GM21825 (cell line): ENCODE results near the gene PCGF1.

Experiments used
- ATAC-seq: cut with Tn5 transposase; IDR thresholded peaks from one replicate; pipeline ENCODE4 v1.9.1; 2021; ENCODE audit warnings: mild to moderate bottlenecking, moderate library complexity; ENCODE audit not compliant: unreplicated experiment

Gene PCGF1

DNA sequence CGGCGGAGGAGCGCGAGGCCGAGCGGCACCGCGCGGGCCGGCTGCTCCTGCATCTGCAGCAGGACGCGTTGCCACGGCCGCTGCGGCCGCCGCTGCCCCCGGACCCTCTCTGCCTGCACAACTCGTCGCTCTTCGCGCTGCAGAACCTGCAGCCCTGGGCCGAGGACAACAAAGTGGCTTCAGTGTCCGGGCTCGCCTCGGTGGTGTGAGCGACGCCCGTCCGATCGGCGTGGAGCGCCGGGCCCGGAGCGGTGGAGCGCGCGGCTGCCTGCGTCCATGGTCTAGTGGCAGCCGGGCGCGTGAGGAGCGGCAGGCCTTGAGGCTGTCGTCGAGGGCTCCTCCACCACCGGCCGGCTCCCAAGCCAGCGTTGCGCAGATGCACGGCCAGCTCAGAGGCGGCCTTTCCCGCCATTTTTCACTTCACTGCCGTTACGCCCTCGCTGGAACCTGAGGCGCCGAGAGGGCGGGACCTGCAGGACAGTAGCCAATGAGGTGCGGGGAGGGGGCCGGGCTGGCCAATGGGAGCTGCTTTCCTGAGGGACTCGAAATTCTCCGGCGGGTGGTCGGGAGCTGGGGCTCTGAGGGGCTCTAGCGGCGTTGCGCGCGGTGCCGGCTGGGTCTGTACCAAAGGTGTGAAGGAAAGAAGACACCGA is 8.6 kb upstream of the PCGF1 start:
- ATAC-seq = peak; percentile 60

DNA sequence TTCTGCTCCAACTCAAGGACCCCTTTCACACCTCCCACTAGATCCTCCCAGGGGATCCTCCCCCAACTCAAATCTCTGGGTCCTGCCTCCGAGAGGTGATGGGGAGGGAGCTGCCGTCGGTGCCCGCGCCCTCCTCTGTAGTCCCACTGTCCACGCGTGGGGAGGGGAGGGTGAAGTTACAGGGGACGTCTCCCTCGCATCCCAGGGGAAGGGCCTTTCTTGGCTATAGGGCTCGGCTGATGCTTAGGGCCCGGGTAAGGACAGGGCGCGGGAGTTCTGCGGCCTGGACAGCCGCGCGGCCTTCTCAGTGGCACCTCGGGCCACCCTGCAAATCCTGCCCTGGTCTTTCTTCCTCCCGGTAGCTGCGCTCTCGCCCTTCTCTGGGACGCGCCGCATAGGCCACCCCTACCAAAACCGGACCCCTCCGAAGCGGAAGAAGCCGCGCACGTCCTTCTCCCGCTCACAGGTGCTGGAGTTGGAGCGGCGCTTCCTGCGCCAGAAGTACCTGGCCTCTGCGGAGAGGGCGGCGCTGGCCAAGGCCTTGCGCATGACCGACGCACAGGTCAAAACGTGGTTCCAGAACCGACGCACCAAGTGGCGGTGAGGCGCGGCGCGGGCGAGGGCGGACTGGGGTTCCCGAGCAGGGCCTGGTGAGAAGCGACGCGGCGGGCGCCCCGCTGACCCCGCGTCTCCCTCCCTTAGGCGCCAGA is 7.9 kb upstream of the PCGF1 start:
- ATAC-seq = no peak

DNA sequence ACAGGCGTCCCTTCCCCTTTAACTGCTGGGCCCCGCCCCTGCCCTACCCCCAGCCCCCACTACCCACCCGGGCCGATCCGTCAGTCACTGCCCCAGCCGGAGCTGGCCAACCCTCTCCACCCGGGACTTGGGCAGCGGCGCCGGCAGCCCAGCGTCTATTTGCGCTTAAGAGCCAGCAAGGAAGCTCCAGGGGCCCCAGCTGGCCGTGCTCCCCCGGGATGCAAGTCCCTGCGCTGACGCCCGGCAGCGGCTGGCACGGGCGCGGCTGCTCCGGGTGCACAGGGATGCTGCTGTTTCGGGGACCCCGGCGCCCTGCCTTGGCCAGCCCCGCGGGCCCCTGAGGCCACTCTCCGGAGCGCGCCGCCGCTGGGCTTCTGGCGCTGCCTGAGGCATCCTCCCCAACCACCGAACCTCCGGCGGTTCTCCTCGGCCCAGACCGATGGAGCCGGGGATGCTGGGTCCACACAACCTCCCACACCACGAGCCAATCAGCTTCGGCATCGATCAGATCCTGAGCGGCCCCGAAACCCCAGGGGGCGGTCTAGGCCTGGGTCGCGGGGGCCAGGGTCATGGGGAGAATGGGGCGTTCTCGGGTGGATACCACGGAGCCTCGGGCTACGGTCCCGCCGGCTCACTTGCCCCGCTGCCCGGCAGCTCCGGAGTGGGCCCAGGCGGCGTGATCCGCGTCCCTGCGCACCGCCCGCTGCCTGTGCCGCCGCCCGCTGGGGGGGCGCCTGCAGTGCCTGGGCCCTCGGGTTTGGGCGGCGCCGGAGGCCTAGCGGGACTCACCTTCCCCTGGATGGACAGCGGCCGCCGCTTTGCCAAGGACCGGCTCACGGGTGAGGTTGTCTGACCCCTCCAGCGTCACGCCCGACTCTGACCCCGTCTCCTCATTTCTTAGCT is 7.1 kb upstream of the PCGF1 start, which contains the start of gene TLX2:
Gene TLX2 (plus strand): TSS at position 83 of the 903 bp plus-strand sequence. CDS start 357 bp downstream, at position 440.
- ATAC-seq = no peak

DNA sequence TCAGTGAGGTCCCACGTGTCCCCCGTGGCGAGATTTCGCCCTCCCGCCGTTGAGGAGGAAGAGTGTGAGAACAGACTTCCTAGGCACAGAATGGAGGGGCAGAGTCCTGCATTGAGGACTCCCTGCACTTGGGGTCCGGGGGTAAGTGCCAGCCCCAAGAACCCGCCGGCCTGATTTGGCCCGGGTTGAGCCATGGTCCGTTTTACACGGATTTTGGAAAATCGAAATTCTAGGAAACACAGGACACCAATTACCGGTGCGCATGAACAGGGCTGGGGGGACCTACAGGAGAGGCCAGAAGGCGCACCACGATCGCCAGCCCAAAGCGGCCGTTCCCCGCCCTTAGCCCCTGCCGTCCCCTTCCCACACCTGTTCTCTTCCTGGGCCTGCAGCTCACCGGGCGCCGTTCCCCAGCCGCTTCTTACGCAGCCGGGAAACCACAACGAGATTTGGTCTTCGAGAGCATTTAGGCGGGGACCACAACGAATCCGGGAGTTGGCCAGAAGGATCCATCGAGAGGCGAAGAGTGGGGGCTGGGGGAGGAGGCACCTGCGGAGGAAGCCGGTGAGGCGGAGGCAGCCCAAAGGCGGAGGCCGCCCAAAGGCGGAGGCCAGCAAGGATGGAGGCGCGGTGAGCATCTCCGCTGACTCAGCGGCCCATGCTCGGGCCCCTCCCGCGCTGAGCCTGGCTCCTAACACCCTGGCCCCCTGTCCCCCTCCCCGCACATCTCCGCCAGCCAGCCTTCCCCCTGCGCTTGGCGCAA is 6.3 kb upstream of the PCGF1 start:
- ATAC-seq = no peak

DNA sequence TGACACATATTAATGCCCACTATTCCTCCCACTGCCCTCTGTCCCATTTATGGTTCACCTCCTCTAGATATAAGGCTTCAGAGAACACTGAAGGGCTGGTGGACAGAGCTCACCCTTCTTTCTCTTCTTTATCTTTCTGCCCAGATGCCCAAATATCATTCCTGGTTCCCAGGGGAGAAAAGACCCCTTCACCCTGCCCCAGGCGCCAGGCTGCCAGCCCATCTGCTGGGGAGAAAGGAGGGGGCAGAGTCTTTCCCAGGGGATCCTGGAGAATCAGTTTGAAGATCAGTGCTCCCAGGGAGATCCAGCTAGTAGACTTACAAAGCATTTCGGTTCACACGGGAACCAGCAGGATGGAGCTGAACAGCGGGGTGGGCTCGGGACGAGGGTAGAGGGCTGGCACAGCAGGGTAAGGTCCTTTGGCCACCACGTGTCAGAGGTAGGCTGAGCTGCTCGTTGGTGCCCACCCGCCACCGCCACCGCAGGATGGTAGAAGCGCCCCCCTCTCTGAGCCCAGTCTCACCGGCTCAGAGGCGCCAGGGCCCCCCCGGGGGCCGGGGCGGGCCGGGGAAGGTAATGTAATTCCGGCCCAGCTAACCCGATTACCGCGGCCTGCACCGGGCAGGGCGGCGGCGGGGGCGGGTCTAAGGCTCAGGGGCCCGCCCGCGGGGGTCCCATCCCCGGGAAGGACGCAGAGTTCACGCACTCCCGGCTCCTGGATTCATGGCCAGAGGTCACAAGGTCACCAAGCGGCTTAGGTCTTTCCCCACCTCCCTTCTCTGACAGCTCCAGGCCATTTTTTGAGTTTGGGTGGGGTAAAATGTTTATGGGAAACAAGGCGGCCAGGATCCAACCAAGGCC is 5.5 kb upstream of the PCGF1 start:
- no peak for ATAC-seq

DNA sequence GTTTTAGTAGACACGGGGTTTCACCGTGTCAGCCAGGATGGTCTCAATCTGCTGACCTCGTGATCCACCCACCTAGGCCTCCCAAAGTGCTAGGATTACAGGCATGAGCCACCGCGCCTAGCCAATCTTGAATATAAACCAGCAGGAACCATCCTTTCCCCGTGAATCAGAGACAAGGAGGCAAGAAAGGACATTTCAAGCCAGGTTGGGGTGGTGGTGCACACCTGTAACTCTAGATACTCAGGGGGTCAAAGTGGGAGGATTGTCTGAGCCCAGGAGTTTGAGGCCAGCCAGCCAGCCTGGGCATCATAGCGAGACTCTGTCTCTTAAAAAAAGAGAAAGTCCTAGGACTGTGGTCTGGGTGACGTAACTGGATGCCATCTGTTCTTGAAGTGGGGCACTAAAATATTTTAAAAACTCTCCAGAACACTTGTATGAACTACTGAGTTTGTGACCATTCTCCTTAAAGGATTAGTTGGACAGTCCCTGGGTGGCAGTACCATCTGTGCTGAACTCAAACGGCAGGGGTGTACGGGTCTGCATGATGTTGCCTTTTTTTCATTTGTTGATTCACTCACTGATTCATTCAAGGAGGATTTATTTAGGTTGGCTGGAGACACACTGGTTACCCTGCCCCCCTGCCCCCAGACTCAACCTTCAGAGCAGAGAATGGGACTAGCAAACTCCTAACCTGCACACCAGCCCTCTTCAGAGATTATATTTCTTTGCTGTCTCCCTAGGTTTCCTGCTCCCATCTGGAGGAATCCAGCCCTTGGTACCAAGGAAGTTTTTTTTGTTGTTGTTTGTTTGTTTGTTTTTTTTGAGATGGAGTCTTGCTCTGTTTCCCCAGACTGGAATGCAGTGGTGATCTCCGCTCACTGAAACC is 3.9 kb upstream of the PCGF1 start:
- ATAC-seq = no peak

DNA sequence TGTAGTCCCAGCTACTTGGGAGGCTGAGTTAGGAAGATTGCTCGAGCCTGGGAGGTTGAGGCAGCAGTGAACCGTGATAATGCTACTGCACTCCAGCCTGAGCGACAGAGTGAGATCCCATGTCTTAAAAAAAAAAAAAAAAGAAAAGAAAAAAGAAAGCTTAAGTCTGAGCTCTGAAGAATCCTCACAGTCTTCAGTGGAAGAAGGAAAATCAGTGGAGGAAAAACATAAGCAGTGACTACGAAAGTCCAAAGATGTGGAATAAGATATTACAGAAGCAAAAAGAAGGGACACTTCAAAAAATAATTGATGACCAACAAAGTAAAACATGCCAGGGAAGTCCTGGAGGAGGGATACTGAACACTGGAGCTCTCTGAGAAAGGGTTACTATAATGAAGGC is 2.8 kb upstream of the PCGF1 start:
- no peak for ATAC-seq

DNA sequence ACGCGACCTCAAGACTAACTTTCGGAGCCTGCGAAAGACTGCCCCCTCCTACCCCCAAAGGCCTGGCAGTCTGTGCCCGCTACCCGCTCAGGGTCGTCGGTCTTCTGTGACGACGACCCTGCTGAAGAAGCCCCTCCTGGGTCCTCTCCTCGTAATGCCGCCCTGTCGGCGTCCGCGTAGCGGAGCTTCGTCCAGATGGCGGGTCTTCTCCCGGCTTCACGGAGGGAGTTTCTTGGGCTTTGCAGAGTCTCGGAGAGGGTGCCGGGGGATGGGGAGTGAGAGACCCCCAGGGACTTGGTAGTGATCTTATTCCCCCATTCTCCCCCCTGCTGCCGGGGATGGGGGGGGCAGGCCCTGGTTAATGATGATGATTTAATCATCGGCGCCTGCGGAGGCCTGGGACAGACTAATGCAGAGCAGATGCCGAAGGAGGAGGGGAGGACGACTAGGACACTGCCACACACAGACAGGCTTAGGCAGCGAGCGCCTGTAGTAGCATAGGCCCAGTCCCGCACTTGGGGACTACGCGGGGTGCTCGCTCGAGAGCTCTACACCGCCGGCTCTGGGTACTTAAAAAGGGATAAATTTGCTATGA is 528 bp upstream of the PCGF1 start:
- ATAC-seq = peak; percentile 13

DNA sequence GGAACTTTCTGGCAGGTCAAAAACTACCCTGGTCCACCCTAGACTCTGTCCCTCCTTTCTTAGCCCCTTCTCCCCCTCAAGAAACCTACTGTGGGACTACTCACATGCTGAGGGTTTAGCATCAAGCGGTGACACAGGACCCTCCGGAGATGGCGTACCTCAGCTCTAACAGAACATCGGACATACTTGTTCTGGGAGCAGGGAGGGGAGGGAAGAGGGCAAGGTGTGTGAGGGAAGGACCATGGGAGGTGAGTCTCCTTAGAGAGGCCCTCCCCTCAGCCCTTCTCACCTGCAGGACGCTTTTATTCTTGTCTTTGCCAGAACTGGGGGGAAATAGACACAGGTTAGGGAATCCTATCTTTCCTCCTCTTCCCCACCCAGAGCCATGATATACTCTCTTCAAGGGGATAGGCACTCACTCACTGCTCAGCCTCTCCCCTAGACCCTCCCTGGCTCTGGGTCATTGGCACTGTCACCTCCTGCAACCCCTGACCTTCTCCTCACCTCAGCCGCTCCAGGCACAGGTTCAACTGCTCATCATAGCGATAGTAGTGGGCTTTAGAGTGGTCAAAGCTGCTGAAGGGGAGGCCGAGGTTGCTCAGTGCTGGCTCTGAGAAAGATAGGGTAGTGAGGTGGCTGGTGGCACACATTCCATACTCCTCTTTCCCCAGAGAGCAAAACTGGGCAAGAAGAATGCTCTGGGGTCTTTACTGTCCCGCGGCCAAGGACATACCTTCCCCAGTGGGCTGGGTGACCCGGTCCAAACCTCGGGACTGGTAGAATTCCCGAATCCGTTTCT is 1.8 kb downstream of the PCGF1 start:
- no peak for ATAC-seq

DNA sequence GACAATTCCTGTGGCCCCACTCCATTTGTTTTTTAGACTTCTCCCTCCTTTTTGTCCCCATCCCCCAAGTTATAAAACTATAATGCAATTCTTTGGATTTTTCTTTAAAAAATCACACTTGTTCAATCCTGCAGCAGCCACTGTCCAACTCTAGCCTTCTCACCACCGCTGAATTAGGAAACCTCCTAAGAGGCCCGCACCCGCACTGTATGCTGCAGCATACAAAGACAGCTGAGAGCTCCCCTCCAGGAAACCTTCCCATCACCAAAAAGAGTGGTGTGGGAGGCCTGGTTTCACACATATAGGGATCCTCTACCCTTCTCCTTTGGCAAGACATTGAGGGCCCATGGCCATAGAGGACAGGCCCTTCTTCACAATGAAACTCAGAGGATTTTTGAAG is 2.9 kb downstream of the PCGF1 start:
- no peak for ATAC-seq

DNA sequence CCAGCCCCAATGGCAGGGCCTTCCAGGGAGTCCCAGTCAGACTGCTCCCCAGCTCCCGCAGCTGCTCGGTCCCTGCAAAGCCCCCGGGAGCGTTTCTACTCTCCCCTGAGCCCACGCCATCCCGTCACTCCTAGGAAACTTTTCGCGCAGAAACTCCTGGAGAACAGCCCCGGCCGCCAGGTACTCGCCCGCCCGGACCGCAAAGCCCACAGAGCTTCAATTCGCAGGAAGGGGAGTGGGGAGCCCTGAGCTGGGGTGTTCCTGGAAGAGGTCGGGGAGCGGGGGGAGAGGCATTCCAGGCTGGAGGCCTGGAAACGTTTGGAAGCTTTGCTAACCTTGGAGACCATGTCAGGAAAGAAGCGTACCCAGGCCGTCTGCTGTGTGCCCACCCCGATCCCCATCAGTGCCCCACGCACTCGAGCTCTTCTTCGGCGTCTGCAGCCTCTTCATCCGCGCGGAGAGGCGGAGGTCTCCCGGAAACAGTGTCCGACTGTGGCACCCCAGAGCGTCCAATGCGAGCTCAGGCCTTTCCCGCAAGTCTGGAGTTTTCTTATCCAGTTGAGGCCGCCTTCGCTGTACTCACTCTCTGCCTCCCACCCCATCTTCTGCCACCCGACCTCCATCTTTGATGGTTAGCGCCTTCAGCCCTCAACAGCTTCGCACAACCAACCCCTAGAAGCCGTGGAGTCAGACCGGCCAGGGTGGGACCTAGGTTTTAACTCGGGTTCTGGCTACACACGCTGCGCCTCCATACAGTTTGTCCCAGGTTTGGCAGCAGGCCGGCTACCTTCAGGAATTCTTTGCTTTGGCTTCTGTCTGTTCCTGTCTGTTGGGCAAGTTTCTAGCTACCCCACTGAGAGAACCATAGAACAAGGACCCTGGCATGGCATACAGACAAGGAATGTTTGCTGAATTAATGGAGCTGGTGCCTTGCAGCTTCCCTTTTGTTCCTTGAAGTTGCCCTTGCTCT is 3.7 kb downstream of the PCGF1 start:
- ATAC-seq = no peak

DNA sequence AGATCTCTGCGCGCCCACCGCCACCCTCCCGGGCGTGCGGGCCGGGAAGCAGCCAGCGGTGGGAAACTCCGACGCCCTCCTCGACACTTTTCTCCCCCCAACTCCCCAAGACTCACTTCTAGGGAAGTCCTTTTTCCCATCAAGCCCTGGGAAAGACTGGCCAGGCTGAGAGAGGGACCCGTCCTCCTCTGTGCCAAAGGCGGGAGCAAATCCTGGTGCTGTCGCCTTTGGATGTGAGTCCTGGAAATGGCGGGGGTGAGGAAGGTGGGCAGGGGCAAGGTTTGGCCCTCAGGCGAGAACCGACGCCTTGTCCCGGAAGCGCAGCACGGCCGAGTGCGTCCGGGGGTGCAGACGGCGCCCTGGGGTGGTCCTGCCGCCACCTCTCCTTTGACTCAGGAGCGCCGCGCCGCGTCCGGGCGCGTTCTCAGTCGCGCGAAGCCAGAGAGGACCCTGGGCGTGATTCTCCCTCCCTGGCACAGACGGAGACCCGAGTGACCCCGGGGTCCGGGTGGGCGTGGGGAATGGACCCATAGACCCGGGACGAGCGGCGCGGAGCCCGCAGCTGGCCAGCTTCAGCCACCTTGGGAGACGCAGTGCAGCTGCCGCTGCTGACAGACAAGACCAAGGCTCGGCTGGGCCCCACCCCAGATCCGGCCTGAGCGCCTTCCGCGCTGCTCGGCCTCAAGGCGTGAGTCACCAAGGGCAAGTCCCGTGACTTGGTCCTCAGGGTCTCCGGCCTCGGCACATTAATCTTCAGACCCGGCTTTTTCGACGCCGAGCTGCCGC is 4.6 kb downstream of the PCGF1 start:
- peak; percentile 36 for ATAC-seq

DNA sequence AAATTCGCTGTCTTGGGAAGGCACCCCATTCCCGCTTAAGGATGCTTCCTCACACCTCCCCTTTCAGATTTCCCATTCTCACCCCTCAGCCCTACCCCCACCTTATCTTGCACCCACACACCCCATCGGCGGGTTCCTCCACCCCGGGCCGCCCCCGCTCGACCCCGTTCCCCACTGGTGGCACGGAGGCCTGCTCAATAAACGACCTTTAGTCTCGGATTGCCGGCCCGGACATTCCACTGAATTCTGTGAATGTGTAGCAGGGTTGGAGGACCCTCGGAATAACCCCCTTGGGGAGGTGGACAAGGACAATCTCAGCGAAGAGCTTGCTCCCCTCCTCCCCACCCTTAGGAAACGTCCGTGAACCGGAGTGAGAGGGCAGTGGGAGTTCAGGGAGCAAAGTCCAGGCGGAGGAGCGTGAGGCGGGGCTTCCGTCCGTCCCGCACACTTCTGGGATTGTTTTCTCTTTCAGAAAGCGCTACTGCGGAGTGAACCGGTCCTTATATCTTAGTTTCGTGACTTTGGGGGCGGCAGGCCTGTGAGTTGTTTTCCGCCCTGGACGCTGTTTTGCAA is 5.3 kb downstream of the PCGF1 start:
- no peak for ATAC-seq

DNA sequence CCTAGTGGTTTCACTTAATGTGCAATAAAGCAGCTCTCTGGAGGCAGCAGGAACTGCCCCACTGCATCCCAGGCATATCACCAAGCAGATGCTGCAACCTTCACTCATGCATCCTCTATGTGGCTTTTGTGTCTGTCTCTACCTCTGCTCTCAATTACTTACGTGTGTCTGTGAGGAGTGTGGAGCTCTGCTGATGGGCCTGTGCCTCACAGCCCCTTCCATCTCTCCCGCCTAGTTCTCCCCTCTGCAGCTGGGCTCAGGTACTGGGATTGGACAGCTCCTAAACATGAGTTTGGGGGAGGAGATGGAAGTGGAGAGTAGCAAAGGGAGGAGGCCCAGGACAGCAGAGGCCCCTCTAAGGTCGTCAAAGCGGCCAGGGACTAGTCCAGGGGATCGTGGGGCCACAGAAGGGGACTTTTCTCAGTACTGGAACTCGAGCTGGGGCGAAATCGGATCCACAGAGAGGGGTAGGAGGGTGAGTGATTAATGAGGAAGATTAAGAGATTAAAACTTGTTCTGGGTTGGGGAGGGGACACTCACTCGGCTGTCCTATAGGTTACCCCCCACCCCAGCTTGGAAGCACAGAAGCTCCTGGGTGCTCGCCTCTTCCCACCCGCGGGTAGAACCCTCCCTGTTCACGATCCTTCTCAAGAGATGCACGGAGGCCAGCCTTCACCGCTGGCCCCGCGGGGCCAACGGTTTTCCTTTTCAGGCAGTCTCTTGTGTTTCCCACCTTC is 6.0 kb downstream of the PCGF1 start:
- no peak for ATAC-seq

DNA sequence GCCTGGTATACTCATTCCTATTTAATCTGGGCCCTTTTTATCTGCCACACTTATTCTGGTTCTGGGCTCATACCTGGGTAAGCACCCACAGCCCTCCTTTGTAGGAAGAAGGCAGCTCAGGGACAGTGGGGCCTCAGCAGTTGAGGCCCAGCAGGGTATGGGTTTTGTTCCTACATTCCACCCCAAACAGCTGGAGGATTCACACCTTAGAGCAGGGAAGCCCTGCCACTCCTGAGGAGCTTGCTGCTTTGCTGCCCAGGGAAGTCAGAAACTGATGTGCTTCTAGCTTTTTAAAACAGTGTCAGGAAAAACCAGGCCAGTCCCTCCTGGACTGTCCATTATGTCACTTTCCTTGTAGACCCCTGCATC is 6.9 kb downstream of the PCGF1 start:
- ATAC-seq = no peak
